ENCODE measurements around the gene KRTAP5-3.
A peak's percentile ranks its signal among the peaks of the same experiment; 100 is the strongest.

KRTAP5-3 gene

GRCh38 chr11:1653541-1654387, 45.5 kb upstream of the KRTAP5-3 start:
- DNase-seq (ENCODE audit: low read depth): no peak
- no peak overlapping the region for H3K4me3 ChIP-seq (ENCODE audit: low read depth, low read length)
- TF ChIP-seq MYC (IDR thresholded peaks at IDR 0.05; ENCODE audit: low read depth, low read length): no peak
- TF ChIP-seq CTCF (IDR thresholded peaks at IDR 0.05; ENCODE audit: low read depth, low read length): no peak
- TF ChIP-seq POLR2A (IDR thresholded peaks at IDR 0.05; ENCODE audit: extremely low read depth, insufficient read length): no peak
- no peak for TF ChIP-seq MAX (IDR thresholded peaks at IDR 0.05; ENCODE audit: low read depth, low read length)

DNA sequence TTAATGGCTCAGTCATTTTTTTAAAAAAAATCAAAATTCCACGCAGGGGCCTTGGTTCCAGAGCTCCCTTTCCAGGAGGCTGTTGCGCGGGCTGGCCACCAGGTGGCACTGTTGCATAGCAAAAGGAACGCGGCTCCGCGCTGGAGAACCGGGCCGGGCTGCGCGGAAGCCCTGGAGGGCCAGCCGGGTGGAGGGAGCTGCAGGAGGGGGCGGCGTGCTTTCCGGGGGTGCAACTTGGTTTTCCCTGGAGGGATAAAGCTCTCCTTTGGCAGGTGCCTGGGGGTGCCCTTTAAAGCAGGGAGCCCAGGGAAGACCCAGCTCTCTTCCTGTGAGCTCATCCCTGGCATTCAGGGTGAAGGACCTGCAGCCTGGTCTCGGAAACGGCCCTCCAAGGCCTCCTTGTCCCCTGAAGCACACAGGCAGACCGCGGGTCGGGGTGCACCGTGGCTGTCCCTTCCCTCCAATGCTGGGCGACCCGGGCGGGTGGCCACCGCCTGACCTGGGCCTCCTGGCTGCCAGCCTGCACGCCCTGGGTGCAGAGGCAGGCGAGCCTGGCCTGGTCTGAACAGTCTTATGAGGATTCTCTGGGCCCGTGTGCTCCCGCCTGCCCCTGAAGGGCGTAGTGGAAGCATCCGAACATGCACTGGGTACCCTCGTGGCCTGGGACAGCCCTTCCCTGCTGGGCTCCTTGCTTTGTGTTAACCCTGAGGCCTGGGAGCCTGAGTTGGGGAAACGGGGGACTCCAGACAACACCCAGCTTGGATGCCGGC, 44.7 kb upstream of the KRTAP5-3 start:
- H3K4me3 ChIP-seq (ENCODE audit: low read depth, low read length): no peak overlapping the region
- TF ChIP-seq CTCF (IDR thresholded peaks at IDR 0.05; ENCODE audit: low read depth, low read length) (peak; percentile 88), POLR2A (IDR thresholded peaks at IDR 0.05; ENCODE audit: extremely low read depth, insufficient read length) (no peak), MAX (IDR thresholded peaks at IDR 0.05; ENCODE audit: low read depth, low read length) (no peak), MYC (IDR thresholded peaks at IDR 0.05; ENCODE audit: low read depth, low read length) (no peak)
- peak; percentile 56 for DNase-seq (ENCODE audit: low read depth)

- H3K4me3 ChIP-seq (ENCODE audit: low read depth, low read length): no peak overlapping the region
- no peak for DNase-seq (ENCODE audit: low read depth)
- TF ChIP-seq MYC (IDR thresholded peaks at IDR 0.05; ENCODE audit: low read depth, low read length) (no peak), POLR2A (IDR thresholded peaks at IDR 0.05; ENCODE audit: extremely low read depth, insufficient read length) (no peak), CTCF (IDR thresholded peaks at IDR 0.05; ENCODE audit: low read depth, low read length) (no peak), MAX (IDR thresholded peaks at IDR 0.05; ENCODE audit: low read depth, low read length) (no peak)
These were observed 44.1 kb upstream of the KRTAP5-3 start for GRCh38 chr11:1652442-1652770.

DNA sequence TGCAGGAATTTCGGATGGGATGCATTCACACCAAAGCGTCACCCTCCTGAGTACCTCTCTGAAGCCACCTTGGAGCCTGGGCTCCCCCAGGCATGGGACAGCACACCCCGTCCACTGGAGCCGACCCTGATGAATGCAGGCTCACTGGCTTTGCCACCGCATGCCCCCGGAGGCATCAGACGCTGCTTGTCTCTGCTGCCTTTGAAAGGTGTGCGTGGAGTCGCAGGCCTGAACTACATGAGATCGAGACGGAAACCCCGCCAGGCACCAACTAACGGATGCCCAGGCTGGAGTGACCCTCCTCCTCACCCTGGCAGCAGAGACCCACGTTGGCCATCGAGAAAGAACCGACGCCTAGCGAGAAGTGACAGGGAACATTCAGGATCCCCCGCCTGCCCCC, 43.8 kb upstream of the KRTAP5-3 start:
- no peak overlapping the region for H3K4me3 ChIP-seq (ENCODE audit: low read depth, low read length)
- no peak for TF ChIP-seq MAX (IDR thresholded peaks at IDR 0.05; ENCODE audit: low read depth, low read length)
- TF ChIP-seq CTCF (IDR thresholded peaks at IDR 0.05; ENCODE audit: low read depth, low read length): no peak
- TF ChIP-seq POLR2A (IDR thresholded peaks at IDR 0.05; ENCODE audit: extremely low read depth, insufficient read length): no peak
- TF ChIP-seq MYC (IDR thresholded peaks at IDR 0.05; ENCODE audit: low read depth, low read length): no peak
- no peak for DNase-seq (ENCODE audit: low read depth)

- DNase-seq (ENCODE audit: low read depth): no peak
These were observed 43.2 kb upstream of the KRTAP5-3 start for GRCh38 chr11:1651411-1651980.

More at GRCh38 chr11:1651411-1651980, 43.2 kb upstream of the KRTAP5-3 start:
- no peak overlapping the region for H3K4me3 ChIP-seq (ENCODE audit: low read depth, low read length)
- TF ChIP-seq CTCF (IDR thresholded peaks at IDR 0.05; ENCODE audit: low read depth, low read length): no peak
- TF ChIP-seq MAX (IDR thresholded peaks at IDR 0.05; ENCODE audit: low read depth, low read length): no peak
- TF ChIP-seq MYC (IDR thresholded peaks at IDR 0.05; ENCODE audit: low read depth, low read length): no peak
